Pons (tissue), 1 donor: ENCODE data around the gene FBXO21.
"Not testable (repeated sequence)": the region's sequence is repeated elsewhere in the genome, so short reads cannot be mapped to it uniquely, and the experiment has no call there.

Experiments
- DNase-seq: peaks from one replicate; pipeline ENCODE4 v3.0.0-alpha.2; 2016; ENCODE audit warnings: low spot score

The FBXO21 gene

GRCh38 chr12:117199956-117200744, 9.9 kb upstream of the FBXO21 start:
- not testable (repeated sequence) for DNase-seq

GRCh38 chr12:117196334-117196733, 6.1 kb upstream of the FBXO21 start:
- DNase-seq: not testable (repeated sequence)

GRCh38 chr12:117195027-117195426, 4.8 kb upstream of the FBXO21 start:
- DNase-seq: not testable (repeated sequence)

GRCh38 chr12:117193903-117194302, 3.6 kb upstream of the FBXO21 start:
- DNase-seq: no peak

- not testable (repeated sequence) for DNase-seq
Measured at GRCh38 chr12:117192581-117192980, 2.3 kb upstream of the FBXO21 start.

- DNase-seq: no peak
Measured at GRCh38 chr12:117192057-117192456, 1.8 kb upstream of the FBXO21 start.

- no peak for DNase-seq
Measured at GRCh38 chr12:117189725-117190209, 503 bp downstream of the FBXO21 start.

GRCh38 chr12:117188961-117189724, 1.1 kb downstream of the FBXO21 start:
- DNase-seq: peak; percentile 89

GRCh38 chr12:117188121-117188665, 2.1 kb downstream of the FBXO21 start:
- no peak for DNase-seq

- DNase-seq: no peak
Measured at GRCh38 chr12:117187421-117187820, 2.8 kb downstream of the FBXO21 start.

- DNase-seq: no peak
Measured at GRCh38 chr12:117182866-117183265, 7.4 kb downstream of the FBXO21 start.

- DNase-seq: not testable (repeated sequence)
Measured at GRCh38 chr12:117181468-117181843, 8.8 kb downstream of the FBXO21 start.

- no peak for DNase-seq
Measured at GRCh38 chr12:117180758-117181467, 9.4 kb downstream of the FBXO21 start.

- DNase-seq: no peak
Measured at GRCh38 chr12:117178745-117179144, 11.5 kb downstream of the FBXO21 start.

GRCh38 chr12:117178301-117178700, 12.0 kb downstream of the FBXO21 start:
- no peak for DNase-seq

- no peak for DNase-seq
Measured at GRCh38 chr12:117172168-117172567, 18.1 kb downstream of the FBXO21 start.

- DNase-seq: no peak
Measured at GRCh38 chr12:117171499-117172162, 18.6 kb downstream of the FBXO21 start.

- DNase-seq: no peak
Measured at GRCh38 chr12:117169548-117169947, 20.7 kb downstream of the FBXO21 start.

GRCh38 chr12:117168976-117169375, 21.3 kb downstream of the FBXO21 start:
- DNase-seq: no peak

- no peak for DNase-seq
Measured at GRCh38 chr12:117167769-117168168, 22.5 kb downstream of the FBXO21 start.

GRCh38 chr12:117166107-117166506, 24.2 kb downstream of the FBXO21 start:
- no peak for DNase-seq

- no peak for DNase-seq
Measured at GRCh38 chr12:117165342-117165741, 24.9 kb downstream of the FBXO21 start.
